SK-N-SH (cell line): ENCODE results near the gene COX4I1.

Source experiments
- CHD2 ChIP-seq: fragments of 150-350 bp; IDR thresholded peaks from 2 replicates; pipeline ENCODE4 v1.6.1; 2018; ENCODE audit warnings: low read length; ENCODE audit not compliant: partially characterized antibody
- EZH2phosphoT487 ChIP-seq: fragments of 200-600 bp; sonication (generic); IDR thresholded peaks from 2 replicates; pipeline ENCODE4 v1.6.1; 2017; ENCODE audit warnings: low read depth, mixed run types, mild to moderate bottlenecking, antibody characterized with exemption, moderate library complexity, borderline replicate concordance
- GABPA ChIP-seq: IDR thresholded peaks from 2 replicates; pipeline ENCODE4 v1.4.0; 2012; ENCODE audit warnings: low read depth, mild to moderate bottlenecking
- JUND ChIP-seq: IDR thresholded peaks from 2 replicates; pipeline ENCODE4 v1.4.0; 2012
- NRF1 ChIP-seq: IDR thresholded peaks from 2 replicates; pipeline ENCODE4 v1.6.1; 2012; ENCODE audit warnings: low read depth, mild to moderate bottlenecking, low read length
- POLR2AphosphoS5 ChIP-seq: IDR thresholded peaks from 2 replicates; pipeline ENCODE4 v1.6.1; 2012; ENCODE audit warnings: low read depth, low read length
- RAD21 ChIP-seq: IDR thresholded peaks from 2 replicates; pipeline ENCODE4 v1.6.1; 2012; ENCODE audit warnings: mild to moderate bottlenecking, low read length
- REST ChIP-seq: IDR thresholded peaks from 2 replicates; pipeline ENCODE4 v1.6.1; 2012; ENCODE audit warnings: mild to moderate bottlenecking, low read depth, low read length, moderate library complexity
- TAF1 ChIP-seq: IDR thresholded peaks from 2 replicates; pipeline ENCODE4 v1.6.1; 2012; ENCODE audit warnings: low read depth, mild to moderate bottlenecking, low read length, moderate library complexity, borderline replicate concordance
- TF ChIP-seq, protein P1 (sequence below): fragments of 200-600 bp; sonication (generic); IDR thresholded peaks from 2 replicates; pipeline ENCODE4 v1.6.1; 2017; ENCODE audit warnings: antibody characterized with exemption, mild to moderate bottlenecking, moderate library complexity

DNA sequence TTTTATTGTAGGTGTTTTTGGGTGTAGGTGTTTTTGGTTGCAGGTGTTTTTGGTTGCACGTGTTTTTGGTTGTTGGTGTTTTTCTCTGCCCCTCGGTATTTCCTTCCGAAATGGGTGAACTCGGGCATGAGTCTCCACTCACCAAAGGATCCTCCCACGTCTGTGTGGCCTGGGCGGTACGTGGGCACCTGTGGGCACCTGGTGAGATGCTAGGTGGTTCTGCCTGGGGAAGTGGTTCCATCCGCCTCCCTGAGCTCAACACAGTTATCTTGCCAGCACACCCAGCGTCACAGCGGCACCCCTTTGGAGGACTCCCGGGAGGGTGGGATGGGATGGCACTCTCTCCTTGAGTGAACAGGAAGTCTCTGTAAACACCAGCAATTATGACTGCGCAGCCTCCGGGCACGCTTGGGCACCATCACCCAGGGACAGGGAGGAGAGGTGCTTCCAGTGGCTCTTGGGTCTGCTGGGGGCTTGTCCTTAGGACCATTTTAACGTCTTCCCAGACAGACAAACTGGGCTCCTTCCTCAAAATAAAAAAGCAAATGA, 29.8 kb downstream of the COX4I1 start:
- TF ChIP-seq POLR2AphosphoS5 (no peak), CHD2 (no peak), TAF1 (no peak), NRF1 (no peak), RAD21 (no peak), EZH2phosphoT487 (no peak), GABPA (no peak), JUND (no peak), REST (no peak)
- TF ChIP-seq, protein P1, sequence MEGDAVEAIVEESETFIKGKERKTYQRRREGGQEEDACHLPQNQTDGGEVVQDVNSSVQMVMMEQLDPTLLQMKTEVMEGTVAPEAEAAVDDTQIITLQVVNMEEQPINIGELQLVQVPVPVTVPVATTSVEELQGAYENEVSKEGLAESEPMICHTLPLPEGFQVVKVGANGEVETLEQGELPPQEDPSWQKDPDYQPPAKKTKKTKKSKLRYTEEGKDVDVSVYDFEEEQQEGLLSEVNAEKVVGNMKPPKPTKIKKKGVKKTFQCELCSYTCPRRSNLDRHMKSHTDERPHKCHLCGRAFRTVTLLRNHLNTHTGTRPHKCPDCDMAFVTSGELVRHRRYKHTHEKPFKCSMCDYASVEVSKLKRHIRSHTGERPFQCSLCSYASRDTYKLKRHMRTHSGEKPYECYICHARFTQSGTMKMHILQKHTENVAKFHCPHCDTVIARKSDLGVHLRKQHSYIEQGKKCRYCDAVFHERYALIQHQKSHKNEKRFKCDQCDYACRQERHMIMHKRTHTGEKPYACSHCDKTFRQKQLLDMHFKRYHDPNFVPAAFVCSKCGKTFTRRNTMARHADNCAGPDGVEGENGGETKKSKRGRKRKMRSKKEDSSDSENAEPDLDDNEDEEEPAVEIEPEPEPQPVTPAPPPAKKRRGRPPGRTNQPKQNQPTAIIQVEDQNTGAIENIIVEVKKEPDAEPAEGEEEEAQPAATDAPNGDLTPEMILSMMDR = no peak
